ENCODE results near the gene PTPN4. TPM values are rescaled to one million over a fixed set of nuclear protein-coding genes. Genes with fewer than 3 reads are reported as not detected.
A peak's percentile ranks its signal among the peaks of the same experiment; 100 is the strongest.

The PTPN4 gene
- total and polyA plus RNA-seq, 2 donors (not counting 3 experiments of a cell fraction or from before 2014, with no cell fraction given), result 6.8 to 29.6 TPM

GRCh38 chr2:119819846-119820245 is 60.1 kb downstream of the PTPN4 start:
- intact Hi-C loops (cut with micrococcal nuclease), result loop anchor here (1.0 to 10.0 kb wide), 6 partner anchors 10 to 495 kb away; partner anchors contain the start of genes EPB41L5 and PTPN4
- Histone ChIP-seq H3K9ac (replicated peaks; ENCODE audit: extremely low read depth, insufficient read depth, low read length) (peak overlapping the region; percentile 6), H3K4me1 (ENCODE audit: control insufficient read depth, extremely low read depth, insufficient read depth, low read length) (peaks cover 34% of the 10 kb centered on the region), H3K4me3 (replicated peaks in 1 of 3; ENCODE audit: insufficient read depth in 1 of 3, low read depth in 1 of 3, low read length in 3 of 3) (no peak overlapping the region), H3K27me3 (ENCODE audit: control insufficient read depth in 2 of 2, insufficient read depth in 2 of 2, low read length in 2 of 2) (no peaks in the 10 kb centered on the region), H2AFZ (ENCODE audit: low read depth, low read length) (no peak overlapping the region), H3K36me3 (ENCODE audit: control insufficient read depth in 2 of 2, extremely low read depth in 1 of 2, insufficient read depth in 2 of 2, low read length in 2 of 2) (no peaks in the 10 kb centered on the region), H3K79me2 (ENCODE audit: control insufficient read depth, insufficient read depth, low read length) (peaks cover 5% of the 10 kb centered on the region), H3K27ac (ENCODE audit: insufficient read depth, low read depth, low read length) (peak overlapping the region; percentile 78), H3K9me3 (replicated peaks; ENCODE audit: control insufficient read depth, insufficient read depth, low read length) (no peaks in the 10 kb centered on the region), H3K4me2 (ENCODE audit: insufficient read depth, low read length) (peak overlapping the region; percentile 39), H4K20me1 (replicated peaks; ENCODE audit: control insufficient read depth, extremely low read depth, insufficient read depth, low read length) (no peaks in the 10 kb centered on the region), H3K9me1 (replicated peaks; ENCODE audit: control insufficient read depth, extremely low read depth, insufficient read depth, low read length) (no peaks in the 10 kb centered on the region)
- ChIA-PET POLR2A (no interaction called here), CTCF (interaction anchor here (0.6 to 8.6 kb wide), 10 partner anchors 10 to 355 kb away, joined by 3 to 186 read pairs (median 5); partner anchors contain the start of gene PTPN4)
- DNase-seq (ENCODE audit: low read depth, low spot score) (no peak), FAIRE-seq (no peak)
- no peak for TF ChIP-seq FOS (IDR thresholded peaks at IDR 0.05; ENCODE audit: borderline replicate concordance, insufficient read depth, low read length)
- TF ChIP-seq POLR2A (IDR thresholded peaks at IDR 0.05; ENCODE audit: low read depth, low read length), result no peak
- TF ChIP-seq MAX (IDR thresholded peaks at IDR 0.05; ENCODE audit: insufficient read depth, insufficient read length), result no peak
- TF ChIP-seq GATA2 (IDR thresholded peaks at IDR 0.05; ENCODE audit: insufficient read depth, insufficient read length, low read depth, low read length), result no peak
- dilution Hi-C loops (cut with MboI; ENCODE audit: extremely low pct_ligation_motif_present, low sequenced_read_pairs), result no loop called here
- BruUV-seq (replicated peaks), result no TSS peak

- dilution Hi-C loops (cut with MboI; ENCODE audit: extremely low pct_ligation_motif_present, low sequenced_read_pairs) (no loop called here), intact Hi-C loops (cut with micrococcal nuclease) (loop anchor here (1.0 to 10.0 kb wide), 6 partner anchors 10 to 495 kb away; partner anchors contain the start of genes EPB41L5 and PTPN4)
- Histone ChIP-seq H3K4me3 (replicated peaks in 1 of 3; ENCODE audit: insufficient read depth in 1 of 3, low read depth in 1 of 3, low read length in 3 of 3) (no peak overlapping the region), H3K9ac (replicated peaks; ENCODE audit: extremely low read depth, insufficient read depth, low read length) (no peak overlapping the region), H3K36me3 (ENCODE audit: control insufficient read depth in 2 of 2, extremely low read depth in 1 of 2, insufficient read depth in 2 of 2, low read length in 2 of 2) (no peaks in the 10 kb centered on the region), H3K27ac (ENCODE audit: insufficient read depth, low read depth, low read length) (peak overlapping the region; percentile 78), H3K9me3 (replicated peaks; ENCODE audit: control insufficient read depth, insufficient read depth, low read length) (no peaks in the 10 kb centered on the region), H3K4me1 (ENCODE audit: control insufficient read depth, extremely low read depth, insufficient read depth, low read length) (peaks cover 34% of the 10 kb centered on the region), H3K27me3 (ENCODE audit: control insufficient read depth in 2 of 2, insufficient read depth in 2 of 2, low read length in 2 of 2) (no peaks in the 10 kb centered on the region), H4K20me1 (replicated peaks; ENCODE audit: control insufficient read depth, extremely low read depth, insufficient read depth, low read length) (no peaks in the 10 kb centered on the region), H3K79me2 (ENCODE audit: control insufficient read depth, insufficient read depth, low read length) (peaks cover 5% of the 10 kb centered on the region), H3K4me2 (ENCODE audit: insufficient read depth, low read length) (peak overlapping the region; percentile 39), H3K9me1 (replicated peaks; ENCODE audit: control insufficient read depth, extremely low read depth, insufficient read depth, low read length) (no peaks in the 10 kb centered on the region), H2AFZ (ENCODE audit: low read depth, low read length) (no peak overlapping the region)
- peak; percentile 97 for DNase-seq (ENCODE audit: low read depth, low spot score)
- no TSS peak for BruUV-seq (replicated peaks)
- ChIA-PET CTCF (interaction anchor here (0.6 to 8.6 kb wide), 11 partner anchors 10 to 355 kb away, joined by 3 to 186 read pairs (median 4); partner anchors contain the start of gene PTPN4), POLR2A (interaction anchor here (0.7 kb wide), 2 partner anchors 61 to 288 kb away, joined by 3 to 4 read pairs; partner anchors contain the start of gene PTPN4)
- peak; percentile 92 for FAIRE-seq
- TF ChIP-seq MAX (IDR thresholded peaks at IDR 0.05; ENCODE audit: insufficient read depth, insufficient read length) (no peak), POLR2A (IDR thresholded peaks at IDR 0.05; ENCODE audit: low read depth, low read length) (peak; percentile 30), POLR2AphosphoS5 (IDR thresholded peaks at IDR 0.05; ENCODE audit: insufficient read depth, low read depth, low read length) (peak; percentile 86), FOS (IDR thresholded peaks at IDR 0.05; ENCODE audit: borderline replicate concordance, insufficient read depth, low read length) (peak; percentile 99), GATA2 (IDR thresholded peaks at IDR 0.05; ENCODE audit: insufficient read depth, insufficient read length, low read depth, low read length) (peak; percentile 80), JUN (IDR thresholded peaks at IDR 0.05; ENCODE audit: borderline replicate concordance, insufficient read depth, insufficient read length, low read depth) (peak; percentile 93)
Measured at GRCh38 chr2:119820275-119820674, 60.6 kb downstream of the PTPN4 start.
